ENCODE data around the gene RASGRF2.

The RASGRF2 gene

DNA sequence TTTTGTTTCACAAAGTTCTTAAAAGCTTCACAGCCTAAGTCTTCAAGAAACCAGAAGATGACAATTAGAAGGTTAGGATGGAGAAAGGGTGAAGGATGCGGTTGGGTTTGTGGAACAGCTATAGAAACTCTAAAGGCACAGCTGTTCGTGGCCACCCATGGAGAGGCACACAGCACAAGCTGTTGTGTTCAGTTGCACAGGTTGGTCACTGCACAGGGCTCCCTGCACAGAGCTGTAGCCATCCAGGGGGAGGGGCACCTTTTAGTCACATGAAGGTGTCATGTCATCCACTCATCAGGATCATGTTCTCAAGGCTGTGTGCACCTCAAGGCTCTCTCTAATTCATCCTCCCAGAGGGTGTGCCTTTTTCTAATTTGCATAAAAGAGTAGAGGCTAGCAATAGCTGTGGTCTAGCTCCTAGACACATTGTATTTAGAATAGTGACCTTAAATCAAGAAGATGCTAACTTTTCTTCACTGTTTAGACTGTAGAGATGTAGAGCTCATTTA is 5.0 kb upstream of the RASGRF2 start:
- DNase-seq (ENCODE audit: low spot score), result no peak

GRCh38 chr5:80956272-80956671 is 3.9 kb upstream of the RASGRF2 start:
- DNase-seq (ENCODE audit: low spot score), result no peak

DNA sequence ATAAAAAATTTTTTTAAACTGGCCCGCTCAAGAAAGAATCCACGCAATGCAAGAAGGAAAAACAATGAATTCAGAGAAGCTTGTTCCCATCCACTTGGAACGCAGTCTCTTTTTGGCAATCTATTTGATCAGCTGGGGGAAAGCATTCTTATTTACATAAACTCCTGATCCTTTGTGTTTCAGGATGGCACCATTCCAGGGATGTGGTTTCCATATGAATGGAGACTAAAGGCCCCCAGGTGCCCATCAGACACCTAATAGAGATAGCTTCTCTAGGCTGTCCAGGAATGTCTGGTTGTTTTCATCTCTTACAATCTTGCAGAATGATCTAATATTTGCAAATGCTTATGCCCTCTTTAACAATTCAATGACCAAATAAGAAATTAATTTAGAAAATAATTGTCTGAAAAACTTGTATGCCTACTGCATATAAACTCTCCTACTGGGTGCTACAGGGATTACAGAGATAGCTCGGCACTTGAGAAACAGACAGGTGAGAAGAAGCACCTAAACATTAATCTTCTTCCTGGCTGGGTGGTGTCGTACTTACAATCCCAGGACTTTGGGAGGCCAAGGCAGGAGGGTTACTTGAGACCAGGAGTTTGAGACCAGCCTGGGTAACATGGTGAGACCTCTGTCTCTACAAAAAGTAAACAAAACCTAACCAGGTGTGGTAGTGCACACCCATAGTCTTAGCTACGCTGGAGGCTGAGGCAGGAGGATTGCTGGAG is 3.0 kb upstream of the RASGRF2 start:
- DNase-seq (ENCODE audit: low spot score), result no peak

- DNase-seq (ENCODE audit: low spot score), result no peak
Observed at GRCh38 chr5:80958616-80959015, 1.5 kb upstream of the RASGRF2 start.

- no peak for DNase-seq (ENCODE audit: low spot score)
Observed at GRCh38 chr5:80959138-80959537, 1.0 kb upstream of the RASGRF2 start.

DNA sequence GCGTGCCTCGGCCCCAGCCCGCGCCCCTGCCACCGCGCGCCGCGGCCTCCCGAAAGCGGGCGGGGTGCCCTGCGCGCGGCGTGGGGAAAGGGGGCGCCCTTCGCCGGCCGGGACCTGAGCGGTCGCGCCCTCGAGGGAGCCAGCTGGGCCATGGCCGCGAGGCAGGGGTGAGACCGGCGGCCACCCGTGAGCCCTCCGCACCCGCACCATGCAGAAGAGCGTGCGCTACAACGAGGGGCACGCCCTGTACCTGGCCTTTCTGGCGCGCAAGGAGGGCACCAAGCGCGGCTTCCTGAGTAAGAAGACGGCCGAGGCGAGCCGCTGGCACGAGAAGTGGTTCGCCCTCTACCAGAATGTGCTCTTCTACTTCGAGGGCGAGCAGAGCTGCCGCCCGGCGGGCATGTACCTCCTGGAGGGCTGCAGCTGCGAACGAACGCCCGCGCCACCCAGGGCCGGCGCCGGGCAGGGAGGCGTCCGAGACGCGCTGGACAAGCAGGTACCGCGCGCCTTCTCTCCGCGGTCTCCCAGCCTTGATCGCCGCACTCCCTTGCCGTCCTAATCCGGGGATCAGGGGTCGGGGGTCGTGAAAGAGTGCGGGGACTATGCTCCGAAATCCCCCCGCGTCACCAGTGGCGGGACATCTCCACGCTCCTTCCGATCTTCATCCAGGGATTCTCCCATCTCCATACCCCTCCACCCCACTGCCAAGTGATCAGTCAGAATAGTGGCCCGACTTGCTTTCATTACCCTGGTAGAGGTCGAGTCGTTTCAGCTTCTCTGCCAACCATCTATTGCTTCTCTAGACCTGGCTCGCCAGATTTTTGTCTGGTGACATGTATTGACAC is 590 bp downstream of the RASGRF2 start:
- peak; percentile 31 for DNase-seq (ENCODE audit: low spot score)

GRCh38 chr5:80961376-80962281 is 1.5 kb downstream of the RASGRF2 start:
- DNase-seq (ENCODE audit: low spot score), result peak; percentile 28

DNA sequence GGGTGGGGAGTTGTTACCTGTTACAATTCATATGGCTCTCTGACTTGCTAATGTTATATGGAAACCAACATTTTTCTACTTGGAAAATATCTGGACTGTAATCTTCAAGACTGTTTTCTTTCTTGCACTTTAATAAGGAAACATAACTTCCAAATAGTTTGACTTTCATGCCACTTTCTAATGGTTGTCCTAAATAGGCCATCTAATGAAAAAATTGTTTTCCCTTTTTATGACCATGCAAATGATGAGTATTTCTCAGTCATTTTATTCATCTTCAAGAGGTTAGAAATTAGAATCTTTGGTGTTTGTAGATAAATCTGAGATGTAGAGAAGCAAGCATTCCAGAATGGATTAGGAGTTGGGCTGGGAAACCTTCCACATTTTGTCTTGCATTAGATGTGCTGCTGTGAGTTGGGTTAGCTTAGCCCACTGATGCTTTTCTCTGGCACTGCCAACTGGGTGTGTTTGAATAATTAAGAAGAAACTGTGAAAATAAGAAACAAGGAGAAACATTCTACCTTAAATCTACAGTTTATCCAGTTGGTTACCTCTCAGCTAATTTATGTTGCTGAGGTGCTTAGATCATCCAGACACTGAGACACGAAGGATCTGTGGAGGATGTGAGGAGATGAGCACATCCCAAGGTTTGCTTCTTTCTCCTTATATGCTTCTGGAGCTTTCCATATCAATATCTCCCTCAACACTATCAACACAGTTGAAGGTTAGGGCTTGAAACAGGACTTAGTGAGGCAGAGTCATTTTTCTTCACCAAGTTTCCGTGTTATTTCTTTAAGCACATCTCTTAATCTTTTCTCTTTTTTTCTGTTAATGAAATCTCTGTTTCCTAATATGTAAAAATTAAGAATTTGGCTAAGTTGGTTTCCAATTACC is 2.7 kb downstream of the RASGRF2 start:
- no peak for DNase-seq (ENCODE audit: low spot score)

DNA sequence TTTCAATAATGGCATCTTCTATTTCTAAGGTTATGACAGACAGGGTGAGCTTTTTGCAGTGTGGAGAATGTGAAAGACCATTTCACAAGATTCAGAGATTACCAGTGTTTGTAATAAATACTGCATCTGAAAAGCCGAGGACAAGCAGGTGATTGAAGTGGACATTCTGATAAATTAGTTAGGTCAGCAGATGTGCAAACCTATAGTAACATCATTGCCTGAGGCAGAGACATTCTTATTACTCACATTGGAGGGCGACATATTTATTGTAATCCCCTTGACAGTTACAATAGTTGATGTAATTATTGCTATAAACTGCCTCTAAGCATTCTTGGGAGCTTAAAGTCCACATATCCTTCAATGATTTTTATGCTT is 3.3 kb downstream of the RASGRF2 start:
- DNase-seq (ENCODE audit: low spot score), result no peak

DNA sequence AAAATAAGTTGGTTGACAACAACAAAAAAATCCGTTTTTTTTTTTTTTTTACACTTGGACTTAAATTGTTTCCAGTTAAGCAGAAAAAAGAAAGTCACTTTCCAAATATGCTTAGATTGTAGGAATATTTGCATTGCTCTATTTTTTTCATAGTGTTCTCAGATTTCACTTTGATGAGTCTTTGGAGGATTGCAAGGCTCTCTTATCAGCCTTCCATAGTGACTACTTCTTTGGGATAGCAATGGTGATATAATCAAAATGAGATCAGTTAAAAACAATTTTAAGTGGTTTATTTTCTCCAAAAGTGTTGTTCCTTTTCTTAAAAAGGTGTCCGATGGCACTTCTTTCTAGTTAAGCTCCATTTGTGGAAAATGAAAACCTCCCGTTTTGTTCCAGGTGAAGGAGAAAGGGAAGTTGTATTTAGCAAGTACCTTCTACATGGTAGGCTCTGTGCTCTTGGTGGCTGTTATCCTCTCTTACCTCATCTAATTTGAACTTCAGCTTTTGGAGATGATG is 3.9 kb downstream of the RASGRF2 start:
- no peak for DNase-seq (ENCODE audit: low spot score)

DNA sequence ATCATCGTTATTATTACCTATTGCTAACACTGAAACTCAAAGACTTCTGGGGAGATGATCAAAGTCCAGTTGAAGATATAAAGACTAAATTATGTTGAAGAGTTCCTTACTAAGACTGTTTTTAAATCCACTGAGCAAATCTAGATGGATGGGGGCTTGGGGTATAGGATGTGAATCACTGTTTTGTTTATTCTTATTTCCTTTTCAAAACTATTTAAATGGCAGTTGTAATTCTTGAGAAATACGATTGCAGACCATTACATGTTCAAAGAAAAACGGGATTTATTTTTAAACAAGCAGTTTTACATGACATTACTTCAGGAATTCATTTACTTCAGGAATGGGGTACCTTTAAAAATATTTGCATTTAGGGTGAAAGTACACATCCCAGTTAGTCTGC is 4.3 kb downstream of the RASGRF2 start:
- peak; percentile 57 for DNase-seq (ENCODE audit: low spot score)

DNA sequence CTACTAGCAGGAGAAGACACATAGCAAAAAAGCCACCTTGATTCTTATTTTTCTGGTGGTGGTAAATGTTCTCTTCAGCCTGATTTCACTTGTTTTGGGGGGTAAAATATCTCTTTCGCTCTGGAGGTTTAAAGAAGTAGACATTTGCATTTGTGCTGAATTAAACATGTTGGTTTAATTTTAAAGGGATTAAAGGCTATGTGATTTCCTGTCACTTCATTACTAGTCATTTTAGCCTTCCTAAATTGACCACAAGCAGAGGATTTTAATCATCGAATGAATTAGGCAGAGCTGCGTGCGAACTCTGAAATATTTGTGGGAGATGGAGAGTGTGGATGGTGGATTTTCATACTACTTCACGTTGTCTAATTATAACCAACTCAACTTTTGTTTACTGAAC is 4.8 kb downstream of the RASGRF2 start:
- no peak for DNase-seq (ENCODE audit: low spot score)

GRCh38 chr5:80967500-80968181 is 7.5 kb downstream of the RASGRF2 start:
- peak; percentile 94 for DNase-seq (ENCODE audit: low spot score)

DNA sequence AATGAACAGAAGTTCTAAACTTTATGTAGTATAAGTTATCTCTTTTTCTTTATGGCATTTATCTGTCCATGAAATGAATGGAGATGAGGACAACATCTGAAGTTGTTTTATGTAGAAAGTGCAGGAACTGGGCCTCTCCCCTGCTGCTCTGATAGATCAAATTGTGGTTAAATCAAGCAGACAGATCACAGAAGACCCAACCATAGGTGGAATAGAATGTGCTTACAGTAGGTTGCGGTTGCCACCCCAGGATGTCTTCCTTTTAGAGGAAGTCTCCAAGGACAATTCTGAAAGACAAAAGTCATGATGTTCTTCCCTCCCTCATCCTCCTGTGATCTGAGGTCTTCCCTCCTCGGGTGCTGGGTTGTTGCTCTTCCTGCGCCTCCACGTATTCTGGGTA is 12.9 kb downstream of the RASGRF2 start:
- DNase-seq (ENCODE audit: low spot score), result no peak

DNA sequence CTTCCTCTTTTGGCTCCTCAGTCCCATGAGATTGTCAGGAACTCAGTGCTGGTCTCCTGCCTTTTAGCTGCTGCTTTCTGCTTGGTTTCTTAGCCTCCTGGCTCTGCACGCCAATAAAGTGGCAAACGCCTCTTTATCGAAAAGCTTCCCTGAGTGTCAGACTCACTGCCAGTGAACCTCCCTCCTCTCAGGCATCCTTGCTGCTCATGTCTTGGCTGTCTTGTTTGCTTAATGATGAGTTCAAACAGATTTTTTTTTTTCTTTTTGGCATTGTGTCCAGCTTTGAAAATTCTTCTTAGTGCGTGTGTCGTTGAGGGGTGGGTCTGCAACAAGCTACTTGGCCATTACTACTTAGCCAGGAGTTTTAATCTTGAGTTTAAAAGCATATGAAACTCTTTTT is 14.9 kb downstream of the RASGRF2 start:
- no peak for DNase-seq (ENCODE audit: low spot score)

DNA sequence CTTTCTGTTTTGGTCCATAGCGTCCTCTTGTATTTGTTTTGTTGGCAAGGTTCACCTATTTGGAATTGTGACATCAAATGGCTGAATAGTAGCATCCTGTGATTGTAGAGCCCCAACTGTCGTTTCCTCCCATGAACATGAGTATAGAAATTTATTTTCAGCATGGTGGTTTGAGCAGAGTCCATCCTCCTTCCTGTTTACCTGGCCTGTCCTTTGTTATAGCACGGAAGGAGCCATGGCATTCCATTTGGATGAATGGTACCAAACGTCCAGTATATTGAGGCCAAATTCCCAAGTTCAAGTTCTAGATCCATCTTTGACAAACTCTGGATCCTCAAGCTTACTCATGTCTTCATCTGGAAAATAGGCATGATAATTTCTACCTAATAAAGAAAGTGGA is 16.8 kb downstream of the RASGRF2 start:
- peak; percentile 90 for DNase-seq (ENCODE audit: low spot score)

DNA sequence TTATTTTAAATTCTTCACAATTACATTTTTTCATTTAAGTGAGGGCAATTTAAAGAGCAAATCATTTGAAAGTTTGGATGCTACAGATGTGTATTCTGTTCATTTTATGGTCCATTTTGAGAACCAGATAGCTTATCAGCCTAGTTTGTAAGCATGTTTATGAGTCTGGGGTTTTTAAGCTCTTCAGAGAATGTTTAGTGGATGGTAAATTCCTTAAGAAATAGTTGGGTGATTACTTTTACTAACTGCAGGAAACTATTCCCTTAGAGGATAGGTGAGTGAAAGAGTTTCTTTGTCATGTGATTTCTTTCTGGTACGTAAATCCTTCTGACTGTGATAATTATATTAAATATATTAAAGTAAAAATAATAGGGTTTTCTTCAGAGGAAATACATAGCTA is 17.6 kb downstream of the RASGRF2 start:
- DNase-seq (ENCODE audit: low spot score), result peak; percentile 22

DNA sequence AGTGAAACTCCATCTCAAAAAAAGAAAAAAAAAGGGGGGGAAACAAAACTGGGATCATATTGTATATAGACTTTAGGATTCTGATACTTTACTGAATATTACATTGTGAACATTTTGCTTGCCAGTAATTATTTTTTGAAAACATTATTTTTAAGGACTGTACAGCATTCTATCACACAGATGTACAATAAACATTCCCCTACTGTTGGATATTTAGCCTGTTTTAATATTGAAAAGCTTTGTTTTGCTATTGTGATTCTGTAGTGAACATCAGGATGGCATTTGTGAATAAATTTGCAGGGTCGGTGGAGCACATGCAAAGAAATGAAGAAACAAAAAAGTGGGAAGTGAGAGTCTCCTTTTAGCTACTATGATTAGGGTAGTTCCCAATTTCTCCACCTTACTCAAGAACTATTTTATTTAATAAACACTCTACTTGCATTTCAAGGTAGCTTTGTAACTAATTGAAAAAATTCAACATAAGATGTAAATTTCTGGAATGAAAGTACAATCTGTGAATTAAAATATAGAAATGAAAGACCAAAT is 18.7 kb downstream of the RASGRF2 start:
- no peak for DNase-seq (ENCODE audit: low spot score)

DNA sequence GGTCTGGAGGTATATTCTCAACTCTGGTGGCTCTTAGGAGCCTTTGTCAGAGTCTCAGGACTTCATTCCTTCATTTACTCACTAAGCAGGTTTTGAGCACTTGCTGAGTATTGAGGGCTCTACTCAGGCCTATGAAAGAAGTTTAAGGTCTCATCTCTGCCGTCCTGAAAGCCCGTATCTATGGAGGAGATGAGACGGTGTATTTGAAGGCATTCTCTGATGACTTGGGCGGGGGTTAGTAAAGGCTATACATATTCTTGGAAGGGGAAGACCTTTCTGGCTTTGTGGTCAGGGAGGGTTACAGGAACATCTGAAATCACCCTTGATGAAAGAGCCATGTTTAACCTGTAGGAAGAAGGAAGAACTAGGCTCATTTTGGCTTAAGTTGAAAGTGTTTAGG is 21.9 kb downstream of the RASGRF2 start:
- no peak for DNase-seq (ENCODE audit: low spot score)

DNA sequence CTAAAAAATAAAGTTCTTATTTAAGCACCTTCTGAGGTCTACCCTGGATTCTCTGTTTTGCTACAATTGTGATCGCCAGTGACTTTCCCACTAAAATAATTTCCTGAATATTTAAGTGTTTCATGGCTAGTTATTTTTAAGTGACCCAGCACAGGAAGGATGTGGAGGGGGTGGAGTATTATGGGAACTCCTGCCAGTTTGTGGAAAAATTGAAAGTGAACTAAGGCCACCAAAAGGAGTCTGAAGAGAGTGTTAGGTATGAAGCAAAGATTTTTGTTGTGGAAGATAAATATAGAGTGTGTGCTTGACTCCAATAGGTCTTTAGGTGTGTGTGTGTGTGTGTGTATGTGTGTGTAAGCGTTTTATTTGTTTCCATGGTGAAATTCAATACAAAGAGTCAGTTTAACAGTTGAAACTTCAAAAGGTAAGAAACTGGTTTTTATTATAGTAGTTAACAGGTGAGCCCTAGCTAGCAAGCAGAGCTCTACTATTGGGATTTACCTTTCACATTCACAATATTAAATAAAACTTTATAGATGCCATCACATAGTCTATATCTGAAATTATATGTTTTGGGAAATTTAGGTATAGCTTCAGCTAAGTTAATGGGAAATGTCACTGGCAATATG is 25.6 kb downstream of the RASGRF2 start:
- DNase-seq (ENCODE audit: low spot score), result peak; percentile 50
